Thyroid gland (tissue), 4 donors: ENCODE results near the gene PHPT1.

Experiments
- CTCF ChIP-seq, 6 experiments: fragments of 200-600 bp in 3 of 6; fragments of 450-650 bp in 3 of 6; sonication (generic) in 3 of 6; IDR thresholded peaks; one replicate each; pipeline ENCODE4 v1.5.1; 2016 to 2019; ENCODE audit warnings: antibody characterized with exemption in 6 of 6, mild to moderate bottlenecking in 2 of 6, inconsistent platforms in 1 of 6, moderate library complexity in 1 of 6
- POLR2A ChIP-seq, 2 donors: fragments of 450-650 bp; IDR thresholded peaks; one replicate each; pipeline ENCODE4 v1.6.1; 2017; ENCODE audit warnings: antibody characterized with exemption in 2 of 2, mild to moderate bottlenecking in 2 of 2, moderate library complexity in 1 of 2

DNA sequence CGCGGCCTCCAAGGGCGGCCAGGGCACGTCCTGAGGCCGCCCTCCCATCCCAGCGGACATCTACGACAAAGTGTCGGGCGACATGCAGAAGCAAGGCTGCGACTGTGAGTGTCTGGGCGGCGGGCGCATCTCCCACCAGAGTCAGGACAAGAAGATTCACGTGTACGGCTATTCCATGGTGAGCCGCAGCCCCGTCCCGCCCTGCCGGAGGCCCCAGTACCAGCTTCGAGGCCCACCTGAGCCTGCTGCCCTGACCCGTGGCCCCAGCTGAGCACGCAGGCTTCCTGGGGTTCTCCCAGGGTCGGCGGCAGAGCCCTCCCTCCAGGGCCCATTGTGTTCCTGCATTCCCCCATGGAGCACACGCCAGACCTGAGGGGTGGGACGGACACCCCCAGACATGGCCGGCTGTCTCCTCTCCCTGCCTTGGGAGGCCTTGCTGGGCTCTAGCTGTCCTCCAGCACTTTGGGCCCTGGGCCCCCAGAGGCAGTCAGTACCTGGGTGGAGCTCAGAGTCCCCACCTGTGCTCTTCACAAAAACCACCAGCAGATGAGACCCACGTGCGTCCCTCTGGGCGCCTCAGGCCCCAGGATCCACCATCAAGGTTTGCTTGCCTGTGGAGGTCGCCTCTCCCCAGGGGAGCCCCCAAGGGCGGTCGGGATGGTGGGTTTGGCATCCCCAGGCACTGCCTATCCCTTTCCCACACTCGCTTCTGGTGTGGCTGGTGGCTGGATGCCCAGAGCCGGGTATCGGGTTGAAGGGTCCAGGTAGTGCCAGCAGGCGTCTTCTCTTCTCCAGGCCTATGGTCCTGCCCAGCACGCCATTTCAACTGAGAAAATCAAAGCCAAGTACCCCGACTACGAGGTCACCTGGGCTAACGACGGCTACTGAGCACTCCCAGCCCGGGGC is 1.0 kb downstream of the PHPT1 start:
- TF ChIP-seq CTCF (IDR thresholded peaks at IDR 0.05) (no peak), POLR2A (IDR thresholded peaks at IDR 0.05) (no peak)
